ENCODE results near the gene RPL37A. TPM values are rescaled to one million over a fixed set of nuclear protein-coding genes. Genes with fewer than 3 reads are reported as not detected.

RPL37A gene
- total RNA-seq, 2 experiments from 2014 or later, result 3,787 to 3,863 TPM

GRCh38 chr2:216485745-216486144, 12.9 kb upstream of the RPL37A start:
- ChIA-PET POLR2A (no interaction called here), CTCF (no interaction called here)

DNA sequence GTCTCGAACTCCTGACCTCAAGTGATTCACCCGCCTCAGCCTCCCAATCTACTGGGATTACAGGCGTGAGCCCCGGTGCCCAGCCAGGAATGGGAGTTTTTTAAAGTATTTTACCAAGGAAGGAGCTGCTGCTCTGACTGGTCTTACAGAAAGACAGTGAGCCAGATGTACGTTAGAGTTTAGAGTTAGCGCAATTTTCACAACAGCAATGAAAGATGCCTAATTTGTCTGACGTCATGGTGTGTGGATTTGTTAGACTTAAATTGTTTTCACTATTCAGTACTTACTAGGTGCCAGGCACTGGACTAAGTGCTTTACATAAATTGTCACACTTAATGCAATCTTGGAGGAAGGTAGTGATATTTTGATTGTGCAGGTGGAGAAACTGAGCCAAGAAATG, 12.4 kb upstream of the RPL37A start:
- ChIA-PET CTCF (no interaction called here), POLR2A (no interaction called here)

GRCh38 chr2:216486708-216487107, 11.9 kb upstream of the RPL37A start:
- CTCF ChIA-PET, result no interaction called here
- POLR2A ChIA-PET, result no interaction called here

DNA sequence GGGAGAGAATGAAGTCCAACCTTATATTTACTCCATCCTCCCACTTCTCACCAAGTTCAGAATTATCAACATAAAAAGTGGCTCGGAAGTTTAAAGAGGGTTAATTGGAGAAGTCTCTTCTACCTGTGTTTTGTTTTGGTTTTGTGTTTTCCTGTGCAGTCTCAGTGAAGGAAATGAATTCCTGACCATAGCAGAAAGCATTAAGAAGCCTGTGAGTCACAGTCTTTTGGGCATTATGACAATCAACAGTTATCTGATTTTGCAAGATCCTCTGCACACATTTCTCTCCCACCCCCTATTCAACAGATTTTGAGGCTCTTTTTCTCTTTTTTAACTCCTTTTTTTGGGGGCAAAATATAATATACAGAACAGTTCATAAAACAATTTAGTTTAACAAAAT, 8.6 kb upstream of the RPL37A start:
- ChIA-PET POLR2A (no interaction called here), CTCF (no interaction called here)

GRCh38 chr2:216491793-216492596, 6.6 kb upstream of the RPL37A start:
- ChIA-PET CTCF (no interaction called here), POLR2A (no interaction called here)

DNA sequence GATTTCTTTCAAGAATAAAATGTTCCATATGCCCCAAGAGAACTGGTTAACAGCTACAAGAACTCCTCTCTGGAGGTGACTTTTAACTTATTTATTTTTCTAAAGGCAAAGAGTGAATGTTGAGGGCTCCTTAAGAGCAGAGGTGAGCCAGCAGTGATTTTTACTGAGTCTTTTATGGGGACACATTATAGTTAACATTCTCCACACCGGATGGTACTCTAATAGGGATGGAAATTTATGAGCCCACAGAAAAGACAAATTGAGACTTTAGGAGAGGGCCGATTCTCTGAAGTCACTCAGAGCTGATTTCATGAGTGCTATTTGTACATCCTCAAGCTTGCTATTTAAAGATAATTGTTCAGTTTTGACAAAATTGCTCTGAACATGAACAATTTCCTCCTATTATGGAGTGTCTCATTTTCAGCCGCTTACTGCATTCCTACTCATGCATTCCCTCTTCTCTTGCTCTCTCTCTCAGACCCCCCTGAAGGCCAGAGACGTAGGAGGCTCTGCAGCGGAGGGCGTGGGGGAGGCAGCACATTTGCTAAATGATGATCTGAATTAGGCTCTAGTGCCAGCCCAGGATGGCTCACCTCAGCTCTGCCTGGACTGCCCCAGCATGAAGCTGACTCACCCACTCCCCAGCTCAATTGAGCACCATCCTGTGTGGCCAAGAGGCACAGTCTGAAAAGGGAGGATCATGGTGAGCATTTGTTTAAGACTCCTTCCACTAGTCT, 5.9 kb upstream of the RPL37A start:
- POLR2A ChIA-PET, result no interaction called here
- CTCF ChIA-PET, result no interaction called here

- ChIA-PET CTCF (no interaction called here), POLR2A (no interaction called here)
Measured at GRCh38 chr2:216493334-216493685, 5.3 kb upstream of the RPL37A start.

DNA sequence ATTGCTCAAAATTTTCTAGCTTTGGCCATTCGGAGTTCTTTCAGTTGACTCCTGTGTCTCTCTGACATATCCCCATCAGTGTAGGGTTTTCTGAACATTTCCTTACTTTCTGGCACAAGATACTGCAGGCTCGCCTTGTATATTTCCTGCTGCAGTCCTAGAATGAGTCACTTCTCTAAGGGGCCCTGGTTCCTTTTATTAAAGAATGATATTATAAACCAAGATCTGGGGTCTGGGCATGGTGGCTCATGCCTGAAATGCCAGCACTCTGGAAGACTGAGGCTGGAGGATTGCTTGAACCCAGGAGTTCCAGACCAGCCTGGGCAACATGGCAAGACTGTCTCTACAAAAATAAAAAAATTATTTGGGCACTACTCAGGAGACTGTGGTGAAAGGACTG, 3.0 kb upstream of the RPL37A start:
- CTCF ChIA-PET, result no interaction called here
- POLR2A ChIA-PET, result no interaction called here

DNA sequence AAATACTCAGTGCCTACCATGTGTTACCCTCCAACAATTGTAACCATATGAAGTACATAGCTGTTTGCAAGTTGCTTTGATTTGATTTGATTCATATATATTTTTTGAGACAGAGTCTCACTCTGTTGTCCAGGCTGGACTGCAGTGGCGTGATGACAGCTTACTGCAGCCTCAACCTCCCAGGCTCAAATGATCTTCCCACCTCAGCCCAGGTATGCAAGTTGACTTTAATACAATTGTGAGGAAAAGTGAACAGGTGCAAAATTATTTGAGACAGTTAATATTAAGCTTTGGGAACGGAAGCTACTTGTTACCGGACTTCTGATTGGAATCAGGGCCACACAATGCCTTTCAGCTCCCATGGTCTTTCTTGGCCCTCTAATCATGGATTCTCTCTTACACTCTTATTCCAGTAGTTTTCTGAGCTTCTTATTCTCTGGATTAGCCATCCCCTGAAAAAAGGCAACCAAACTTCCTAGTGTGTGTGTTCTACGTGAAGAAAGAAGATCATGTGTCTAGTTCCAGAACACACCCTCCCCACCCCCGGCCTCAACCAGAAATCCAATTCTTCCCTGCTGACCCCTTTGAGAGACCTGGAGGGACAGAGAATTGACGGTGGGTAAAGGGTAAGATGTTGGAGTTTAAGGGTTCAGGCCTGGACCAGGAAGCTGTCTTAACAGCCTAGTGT, 1.1 kb upstream of the RPL37A start:
- POLR2A ChIA-PET, result interaction anchor here (1.5 kb wide), 1 partner anchor 82 kb away, joined by 4 read pairs; no protein-coding TSS in a partner anchor
- CTCF ChIA-PET, result interaction anchor here (0.7 to 0.8 kb wide), 2 partner anchors 19 to 307 kb away, joined by 3 to 5 read pairs; no protein-coding TSS in a partner anchor

DNA sequence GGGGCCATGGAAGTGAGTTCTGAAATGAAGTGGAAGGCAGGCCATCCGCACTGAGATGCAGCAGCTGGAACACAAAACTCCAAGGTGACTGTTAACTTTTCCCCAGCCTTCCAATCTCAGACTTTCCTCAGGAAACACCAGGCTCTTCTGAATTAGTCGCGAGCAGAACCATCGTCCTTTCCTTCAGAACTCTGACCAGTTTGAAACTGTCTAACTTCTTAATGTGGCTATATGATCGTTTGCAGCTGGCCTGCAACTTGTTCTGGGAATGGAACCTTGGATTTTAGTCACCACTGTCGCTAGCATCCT, 620 bp upstream of the RPL37A start:
- ChIA-PET POLR2A (interaction anchor here (1.2 to 1.5 kb wide), 3 partner anchors 9 to 86 kb away, joined by 4 to 6 read pairs (median 4); partner anchors contain the start of gene SMARCAL1), CTCF (no interaction called here)

- CTCF ChIA-PET, result no interaction called here
Measured at GRCh38 chr2:216499641-216500218, 1.1 kb downstream of the RPL37A start.

DNA sequence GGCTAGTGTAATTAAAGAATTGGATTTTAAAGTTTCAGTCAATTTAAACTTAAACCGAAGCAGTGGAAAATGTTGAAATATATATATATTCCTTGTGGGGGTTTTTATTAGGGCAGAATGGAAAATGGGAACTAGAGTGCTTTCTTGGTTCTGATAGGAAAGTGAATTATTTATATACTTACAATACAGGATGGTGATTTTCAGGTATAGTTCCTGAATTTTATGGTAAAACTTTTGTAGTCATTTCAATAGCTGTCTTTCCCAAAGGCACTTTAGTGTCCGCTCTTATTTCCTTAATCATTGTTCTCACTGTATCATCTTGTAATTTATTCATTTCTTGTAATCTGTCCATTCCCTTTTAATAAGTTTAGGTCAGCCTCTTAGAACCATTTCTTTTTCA, 1.9 kb downstream of the RPL37A start:
- POLR2A ChIA-PET, result interaction anchor here (0.7 kb wide), 1 partner anchor 363 kb away, joined by 15 read pairs; no protein-coding TSS in a partner anchor
- CTCF ChIA-PET, result no interaction called here

More at GRCh38 chr2:216499641-216500218, 1.1 kb downstream of the RPL37A start:
- POLR2A ChIA-PET, result no interaction called here

DNA sequence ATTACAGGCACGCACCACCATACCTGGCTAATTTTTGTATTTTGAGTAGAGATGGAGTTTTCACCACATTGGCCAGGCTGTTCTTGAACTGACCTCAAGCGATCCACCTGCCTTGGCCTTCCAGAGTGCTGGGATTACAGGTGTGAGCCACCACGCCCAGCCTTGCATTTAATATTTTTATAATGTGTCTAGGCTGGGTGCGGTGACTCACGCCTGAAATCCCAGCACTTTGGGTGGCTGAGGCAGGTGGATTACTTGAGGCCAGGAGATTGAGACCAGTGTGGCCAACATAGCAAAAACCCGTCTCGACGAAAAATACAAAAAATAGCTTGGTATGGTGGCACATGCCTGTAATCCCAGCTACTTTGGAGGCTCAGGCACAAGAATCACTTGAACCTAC, 3.2 kb downstream of the RPL37A start:
- ChIA-PET POLR2A (no interaction called here), CTCF (no interaction called here)

- ChIA-PET POLR2A (no interaction called here), CTCF (no interaction called here)
Measured at GRCh38 chr2:216502381-216503158, 3.9 kb downstream of the RPL37A start.

DNA sequence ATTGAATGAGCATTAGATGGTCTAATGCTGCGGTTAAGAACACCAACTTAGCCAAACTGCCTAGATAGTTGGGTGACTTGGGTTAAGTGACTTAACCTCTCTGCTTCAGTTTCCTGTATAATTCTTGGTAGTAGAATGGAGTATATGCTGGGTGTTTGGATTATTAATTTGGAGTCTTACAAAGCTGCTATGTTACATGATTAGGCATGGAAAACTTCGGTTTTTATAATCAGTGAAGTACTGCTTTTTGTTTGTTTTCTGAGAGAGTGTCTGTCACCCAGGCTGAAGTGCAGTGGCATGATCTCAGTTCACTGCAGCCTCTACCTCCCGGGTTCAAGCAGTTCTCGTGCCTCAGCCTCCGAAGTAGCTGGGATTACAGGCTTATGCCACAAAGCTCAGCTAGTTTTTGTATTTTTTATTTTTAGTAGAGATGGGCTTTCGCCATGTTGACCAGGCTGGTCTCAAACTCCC, 4.5 kb downstream of the RPL37A start:
- POLR2A ChIA-PET, result no interaction called here
- CTCF ChIA-PET, result no interaction called here

DNA sequence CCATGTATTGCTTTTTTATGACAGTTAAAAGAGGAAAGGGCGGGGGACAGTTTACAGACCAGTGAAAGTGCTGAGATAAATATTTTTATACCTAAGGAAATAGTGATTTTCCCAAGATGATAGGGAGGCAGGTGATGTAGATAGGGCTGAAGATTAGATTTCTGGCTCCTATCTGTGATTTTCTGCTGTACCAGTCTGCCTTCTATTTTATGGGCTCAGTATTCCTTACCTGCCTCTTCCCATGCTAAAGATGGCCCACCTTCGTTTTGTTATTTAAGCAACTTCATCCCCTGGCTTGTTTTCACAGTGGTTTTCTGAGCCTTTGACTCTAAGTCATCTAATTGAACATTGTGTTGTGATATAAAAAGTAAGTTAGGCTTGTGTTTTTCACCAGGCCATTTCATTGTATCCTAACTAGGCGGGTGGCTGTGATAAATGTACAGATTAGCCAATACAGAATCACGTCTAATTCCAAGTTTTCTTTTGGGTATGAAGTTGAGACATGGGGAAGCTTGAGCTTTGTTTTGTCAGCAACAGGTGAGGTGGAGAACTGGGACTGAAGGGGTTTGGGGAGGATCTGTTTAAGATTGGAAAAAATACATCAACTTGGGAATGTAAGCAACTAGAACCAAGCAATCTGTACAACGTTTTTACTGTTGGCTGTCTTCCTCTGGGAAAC, 5.2 kb downstream of the RPL37A start:
- ChIA-PET CTCF (no interaction called here), POLR2A (no interaction called here)

DNA sequence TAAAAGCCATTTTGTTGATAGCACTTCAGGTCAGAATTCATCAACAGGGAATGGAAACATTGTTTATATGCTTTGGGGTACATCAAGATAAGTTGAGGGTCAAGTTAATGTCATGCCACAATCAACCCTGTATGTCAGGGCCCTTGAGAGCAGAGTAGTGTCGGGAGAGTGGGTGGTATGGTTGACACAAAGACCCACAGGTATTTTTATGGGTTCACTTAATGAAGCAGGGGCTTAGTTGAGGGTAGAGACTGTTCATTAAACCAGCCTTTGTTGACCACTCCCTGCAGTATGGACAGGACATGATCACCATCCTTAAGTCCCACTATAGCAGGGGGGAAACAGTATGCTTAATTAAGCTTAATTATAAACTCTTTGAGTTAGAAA, 5.7 kb downstream of the RPL37A start:
- POLR2A ChIA-PET, result interaction anchor here (0.7 kb wide), 1 partner anchor 1694 kb away, joined by 6 read pairs; no protein-coding TSS in a partner anchor
- CTCF ChIA-PET, result no interaction called here

GRCh38 chr2:216505133-216506106, 6.8 kb downstream of the RPL37A start:
- ChIA-PET POLR2A (interaction anchor here (1.0 kb wide), 1 partner anchor 16 kb away, joined by 3 read pairs; no protein-coding TSS in a partner anchor), CTCF (interaction anchor here (1.1 kb wide), 1 partner anchor 11 kb away, joined by 3 read pairs; no protein-coding TSS in a partner anchor)
